MCF 10A (cell line): Measurements from ENCODE around the gene ECEL1. TPM values are rescaled to one million over a fixed set of nuclear protein-coding genes. Genes with fewer than 3 reads are reported as not detected.
"Not testable (repeated sequence)": the region's sequence is repeated elsewhere in the genome, so short reads cannot be mapped to it uniquely, and the experiment has no call there.

Source experiments
- BruUV-seq: library from RNA; stranded (reverse); fragments of 400-500 nt; replicated peaks from 2 replicates; lab custom pipeline; 2021; lab: Mats Ljungman, UMichigan
- CTCF ChIA-PET: fragments of 300-600 bp; sonication (Branson Sonifier 250); formaldehyde crosslinking; extraction: SDS; loops from one replicate; lab custom pipeline; 2021; ENCODE audit warnings: antibody characterized with exemption, inconsistent platforms; lab: Yijun Ruan, JAX
- POLR2A ChIA-PET: fragments of 300-600, 350-650 bp; sonication (Branson Sonifier 250); formaldehyde crosslinking; extraction: SDS; loops from one replicate; lab custom pipeline; 2020; ENCODE audit warnings: antibody characterized with exemption, inconsistent platforms; lab: Yijun Ruan, JAX
- DNase-seq: peaks from one replicate; pipeline ENCODE4 v3.0.0-alpha.2; 2018; ENCODE audit not compliant: unreplicated experiment
- H3K27ac Mint-ChIP-seq: one replicate; pipeline ENCODE4 v1.8.0; 2022; ENCODE audit warnings: mild to moderate bottlenecking, low read depth, mixed read lengths; ENCODE audit not compliant: unreplicated experiment
- H3K27me3 Mint-ChIP-seq: one replicate; pipeline ENCODE4 v1.8.0; 2022; ENCODE audit warnings: mixed read lengths; ENCODE audit not compliant: insufficient read depth, unreplicated experiment
- H3K36me3 Mint-ChIP-seq: one replicate; pipeline ENCODE4 v1.8.0; 2022; ENCODE audit warnings: mild to moderate bottlenecking, moderate library complexity, mixed read lengths; ENCODE audit not compliant: insufficient read depth, unreplicated experiment
- H3K4me1 Mint-ChIP-seq: one replicate; pipeline ENCODE4 v1.8.0; 2022; ENCODE audit warnings: mixed read lengths; ENCODE audit not compliant: insufficient read depth, unreplicated experiment
- H3K4me3 Mint-ChIP-seq: one replicate; pipeline ENCODE4 v1.8.0; 2022; ENCODE audit warnings: mild to moderate bottlenecking, moderate library complexity, mixed read lengths; ENCODE audit not compliant: unreplicated experiment
- H3K9me3 Mint-ChIP-seq: one replicate; pipeline ENCODE4 v1.8.0; 2022; ENCODE audit warnings: mixed read lengths; ENCODE audit not compliant: unreplicated experiment
- intact Hi-C: fragments of 100-400 bp; cut with micrococcal nuclease; formaldehyde crosslinking; loops from 2 replicates; pipeline ENCODE4 v1.14.1; 2022
- total RNA-seq: library from RNA; stranded (reverse); gene quantifications from 2 replicates; pipeline ENCODE4 v1.2.3, GENCODE V29; 2022
- TF ChIP-seq, protein P1 (sequence below): fragments of 200-600 bp; IDR thresholded peaks from one replicate; pipeline ENCODE4 v1.8.0; 2022; ENCODE audit warnings: antibody characterized with exemption, mild to moderate bottlenecking; ENCODE audit not compliant: unreplicated experiment

The ECEL1 gene
- total RNA-seq, 1 experiment from 2014 or later: not detected

DNA sequence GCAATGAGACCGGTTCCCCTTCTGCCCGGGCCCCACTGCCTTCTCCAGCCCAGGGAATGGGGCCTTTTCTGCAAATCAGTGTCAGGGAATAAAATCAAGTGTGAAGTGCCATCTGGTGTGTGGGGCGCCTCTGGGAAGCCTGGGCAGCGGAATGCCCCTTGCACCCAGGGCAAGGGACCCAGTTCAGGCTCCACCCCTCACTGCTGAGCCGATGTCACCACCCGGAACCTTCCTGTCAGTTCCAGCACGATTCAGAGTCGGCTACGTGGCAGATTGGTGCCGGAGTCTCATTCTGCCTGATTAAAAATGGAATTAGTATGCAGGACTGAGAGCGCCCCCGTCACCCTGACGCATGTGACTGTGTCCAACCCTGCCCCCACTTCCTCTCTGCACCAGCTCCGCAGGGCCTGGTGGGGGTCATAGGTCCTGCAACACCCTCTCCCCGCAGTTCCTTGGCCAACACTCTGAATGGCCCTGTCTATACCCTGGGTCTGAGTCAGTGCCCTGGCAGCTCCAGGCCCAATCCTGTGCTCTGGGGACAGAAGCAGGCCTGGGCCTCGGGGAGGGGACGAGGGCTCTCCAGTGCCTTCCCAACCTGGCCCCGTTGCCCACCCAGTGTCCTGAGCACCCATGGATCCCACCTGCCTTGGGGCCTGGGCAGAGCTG lies 39.9 kb downstream of the ECEL1 start:
- Mint-ChIP-seq H3K27ac (no peak overlapping the region), H3K4me1 (no peaks in the 10 kb centered on the region), H3K27me3 (no peaks in the 10 kb centered on the region), H3K36me3 (no peaks in the 10 kb centered on the region), H3K9me3 (no peaks in the 10 kb centered on the region), H3K4me3 (no peak overlapping the region)
- TF ChIP-seq, protein P1, sequence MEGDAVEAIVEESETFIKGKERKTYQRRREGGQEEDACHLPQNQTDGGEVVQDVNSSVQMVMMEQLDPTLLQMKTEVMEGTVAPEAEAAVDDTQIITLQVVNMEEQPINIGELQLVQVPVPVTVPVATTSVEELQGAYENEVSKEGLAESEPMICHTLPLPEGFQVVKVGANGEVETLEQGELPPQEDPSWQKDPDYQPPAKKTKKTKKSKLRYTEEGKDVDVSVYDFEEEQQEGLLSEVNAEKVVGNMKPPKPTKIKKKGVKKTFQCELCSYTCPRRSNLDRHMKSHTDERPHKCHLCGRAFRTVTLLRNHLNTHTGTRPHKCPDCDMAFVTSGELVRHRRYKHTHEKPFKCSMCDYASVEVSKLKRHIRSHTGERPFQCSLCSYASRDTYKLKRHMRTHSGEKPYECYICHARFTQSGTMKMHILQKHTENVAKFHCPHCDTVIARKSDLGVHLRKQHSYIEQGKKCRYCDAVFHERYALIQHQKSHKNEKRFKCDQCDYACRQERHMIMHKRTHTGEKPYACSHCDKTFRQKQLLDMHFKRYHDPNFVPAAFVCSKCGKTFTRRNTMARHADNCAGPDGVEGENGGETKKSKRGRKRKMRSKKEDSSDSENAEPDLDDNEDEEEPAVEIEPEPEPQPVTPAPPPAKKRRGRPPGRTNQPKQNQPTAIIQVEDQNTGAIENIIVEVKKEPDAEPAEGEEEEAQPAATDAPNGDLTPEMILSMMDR: no peak
- ChIA-PET POLR2A (no interaction called here), CTCF (interaction anchor here (0.6 to 3.1 kb wide), 12 partner anchors 10 to 547 kb away, joined by 3 to 17 read pairs (median 3); no protein-coding TSS in a partner anchor)
- no peak for DNase-seq
- BruUV-seq: no TSS peak
- intact Hi-C loops: no loop called here

DNA sequence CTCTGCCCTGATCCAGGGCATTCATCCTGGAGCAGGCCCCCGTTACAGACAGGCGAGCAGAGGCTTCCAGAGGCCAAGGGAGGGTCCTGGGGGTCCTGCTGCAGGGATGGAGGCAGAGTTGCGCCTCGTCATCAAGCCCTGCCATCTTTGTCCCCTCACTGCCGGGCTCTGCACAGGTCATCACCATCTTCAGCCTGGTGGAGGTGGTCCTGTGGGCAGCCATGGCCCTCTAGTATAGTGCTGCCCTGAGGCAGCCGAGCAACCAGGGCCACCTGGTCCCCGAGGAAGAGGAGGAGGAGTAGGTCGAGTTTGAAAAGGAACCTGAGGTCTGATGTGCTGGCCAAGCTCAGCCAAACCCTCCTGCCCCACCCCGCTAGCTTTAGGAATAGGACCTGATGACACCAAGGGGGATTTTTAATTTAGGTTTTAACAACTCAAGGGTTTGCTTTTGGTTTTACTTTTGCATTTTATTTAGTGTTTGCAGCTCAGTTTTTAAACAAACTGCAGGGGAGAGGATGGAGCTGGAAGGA lies 40.5 kb downstream of the ECEL1 start:
- no TSS peak for BruUV-seq
- TF ChIP-seq, protein P1: no peak
- no peak overlapping the region for H3K27ac Mint-ChIP-seq
- no peak overlapping the region for H3K4me3 Mint-ChIP-seq
- H3K27me3 Mint-ChIP-seq: no peaks in the 10 kb centered on the region
- CTCF ChIA-PET: interaction anchor here (0.5 to 3.1 kb wide), 16 partner anchors 9 to 1093 kb away, joined by 3 to 17 read pairs (median 3); no protein-coding TSS in a partner anchor
- no peaks in the 10 kb centered on the region for H3K9me3 Mint-ChIP-seq
- POLR2A ChIA-PET: no interaction called here
- H3K4me1 Mint-ChIP-seq: no peaks in the 10 kb centered on the region
- no peak for DNase-seq
- intact Hi-C loops: no loop called here
- no peaks in the 10 kb centered on the region for H3K36me3 Mint-ChIP-seq

DNA sequence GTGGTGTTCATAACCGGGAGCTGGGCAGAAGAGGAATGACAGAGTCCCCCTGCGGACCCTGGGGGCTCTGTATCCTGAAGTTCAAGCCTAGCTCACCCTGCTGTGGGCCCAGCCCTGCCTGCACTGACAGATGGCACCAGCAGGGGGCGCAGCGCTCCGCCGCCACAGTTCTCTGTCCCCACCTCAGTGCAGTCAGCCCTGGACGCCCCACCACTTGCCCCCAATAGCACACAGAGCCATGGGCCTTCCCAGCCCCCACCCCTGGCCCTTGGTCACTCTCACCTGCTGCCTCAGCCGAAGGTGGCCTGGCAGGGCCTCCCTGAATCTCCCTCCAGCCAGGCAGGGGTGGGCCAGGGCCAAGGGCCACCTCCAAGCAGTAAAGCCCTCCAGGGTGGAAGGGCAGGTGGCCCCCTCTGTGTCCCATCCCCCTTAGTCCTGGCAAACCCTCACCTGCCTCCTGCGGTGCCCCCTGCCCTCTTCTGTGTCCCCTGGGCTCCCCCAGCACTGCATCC lies 41.3 kb downstream of the ECEL1 start:
- H3K27ac Mint-ChIP-seq, H3K27me3 Mint-ChIP-seq, POLR2A ChIA-PET, H3K36me3 Mint-ChIP-seq, H3K9me3 Mint-ChIP-seq, BruUV-seq, intact Hi-C loops, H3K4me3 Mint-ChIP-seq, H3K4me1 Mint-ChIP-seq, DNase-seq: not testable (repeated sequence)
- CTCF ChIA-PET: interaction anchor here (0.6 to 3.1 kb wide), 7 partner anchors 12 to 98 kb away, joined by 3 to 17 read pairs (median 4); no protein-coding TSS in a partner anchor

- H3K36me3 Mint-ChIP-seq, POLR2A ChIA-PET, H3K27ac Mint-ChIP-seq, H3K4me1 Mint-ChIP-seq, H3K27me3 Mint-ChIP-seq, intact Hi-C loops, DNase-seq, H3K4me3 Mint-ChIP-seq, H3K9me3 Mint-ChIP-seq, BruUV-seq: not testable (repeated sequence)
- CTCF ChIA-PET: interaction anchor here (0.6 to 1.4 kb wide), 5 partner anchors 76 to 701 kb away, joined by 3 to 5 read pairs (median 3); no protein-coding TSS in a partner anchor
These were observed 42.3 kb downstream of the ECEL1 start for GRCh38 chr2:232445149-232445885.
